Retina (tissue), 1 donor: ENCODE results near the gene SLC34A2.
"Not testable (repeated sequence)": the region's sequence is repeated elsewhere in the genome, so short reads cannot be mapped to it uniquely, and the experiment has no call there.

Experiments used
- DNase-seq: peaks from one replicate; pipeline ENCODE4 v3.0.0-alpha.2; 2016

SLC34A2 gene

GRCh38 chr4:25654971-25655963 lies at the start of gene SLC34A2:
TSS of gene SLC34A2 (plus strand) at chr4:25655851. CDS start at chr4:25662501, 6,650 bp downstream.
- DNase-seq, result peak; percentile 61

GRCh38 chr4:25608644-25609043 lies 47.0 kb upstream of the SLC34A2 start:
- DNase-seq, result no peak

GRCh38 chr4:25609976-25610375 lies 45.7 kb upstream of the SLC34A2 start:
- DNase-seq, result no peak

- not testable (repeated sequence) for DNase-seq
These were observed 42.0 kb upstream of the SLC34A2 start for GRCh38 chr4:25613613-25614012.

- DNase-seq, result no peak
These were observed 40.8 kb upstream of the SLC34A2 start for GRCh38 chr4:25614807-25615206.

- peak; percentile 73 for DNase-seq
These were observed 34.4 kb upstream of the SLC34A2 start for GRCh38 chr4:25621027-25621930.

GRCh38 chr4:25624616-25625015 lies 31.0 kb upstream of the SLC34A2 start:
- no peak for DNase-seq

- DNase-seq, result no peak
These were observed 27.2 kb upstream of the SLC34A2 start for GRCh38 chr4:25628451-25628850.

- no peak for DNase-seq
These were observed 23.5 kb upstream of the SLC34A2 start for GRCh38 chr4:25632135-25632534.

- no peak for DNase-seq
These were observed 22.1 kb upstream of the SLC34A2 start for GRCh38 chr4:25633541-25633940.

GRCh38 chr4:25635501-25635900 lies 20.1 kb upstream of the SLC34A2 start:
- DNase-seq, result no peak

GRCh38 chr4:25637581-25638220 lies 17.9 kb upstream of the SLC34A2 start:
- DNase-seq, result no peak

- DNase-seq, result no peak
These were observed 17.4 kb upstream of the SLC34A2 start for GRCh38 chr4:25638221-25638601.

- no peak for DNase-seq
These were observed 16.8 kb upstream of the SLC34A2 start for GRCh38 chr4:25638806-25639205.

- DNase-seq, result no peak
These were observed 5.3 kb upstream of the SLC34A2 start for GRCh38 chr4:25650311-25650710.

GRCh38 chr4:25651682-25652081 lies 4.0 kb upstream of the SLC34A2 start:
- no peak for DNase-seq

GRCh38 chr4:25654031-25654970 lies 1.4 kb upstream of the SLC34A2 start:
- DNase-seq, result no peak

- no peak for DNase-seq
These were observed 380 bp downstream of the SLC34A2 start for GRCh38 chr4:25656031-25656430.

- DNase-seq, result no peak
These were observed 2.7 kb downstream of the SLC34A2 start for GRCh38 chr4:25658357-25658771.

GRCh38 chr4:25658777-25659176 lies 3.1 kb downstream of the SLC34A2 start:
- DNase-seq, result no peak

- DNase-seq, result not testable (repeated sequence)
These were observed 5.8 kb downstream of the SLC34A2 start for GRCh38 chr4:25661441-25661840.

- no peak for DNase-seq
These were observed 6.7 kb downstream of the SLC34A2 start for GRCh38 chr4:25662306-25662705.
